SK-N-SH (cell line): Measurements from ENCODE around the gene SEC14L5.

Experiments used
- CHD2 ChIP-seq: fragments of 150-350 bp; IDR thresholded peaks from 2 replicates; pipeline ENCODE4 v1.6.1; 2018; ENCODE audit warnings: low read length; ENCODE audit not compliant: partially characterized antibody
- CTCF ChIP-seq: fragments of 200-600 bp; sonication (generic); IDR thresholded peaks from 2 replicates; pipeline ENCODE4 v1.6.1; 2017; ENCODE audit warnings: antibody characterized with exemption, mild to moderate bottlenecking, moderate library complexity
- ELF1 ChIP-seq: IDR thresholded peaks from 2 replicates; pipeline ENCODE4 v1.4.0; 2012
- EP300 ChIP-seq, 2 experiments: IDR thresholded peaks; 2 replicates each; pipeline versions ENCODE4 v1.4.0 to v1.6.1; 2012; ENCODE audit warnings: borderline replicate concordance in 1 of 2, low read depth in 1 of 2, low read length in 1 of 2
- FOXJ3 ChIP-seq: sonication (generic); formaldehyde crosslinking; IDR thresholded peaks from 2 replicates; pipeline ENCODE4 v1.5.1; 2020; ENCODE audit warnings: mild to moderate bottlenecking, missing genetic modification reagents
- FOXM1 ChIP-seq: IDR thresholded peaks from 2 replicates; pipeline ENCODE4 v1.4.0; 2012; ENCODE audit warnings: low read depth, mild to moderate bottlenecking
- MAX ChIP-seq: IDR thresholded peaks from 2 replicates; pipeline ENCODE4 v1.4.0; 2012; ENCODE audit warnings: low read depth
- PBX3 ChIP-seq: IDR thresholded peaks from 2 replicates; pipeline ENCODE4; 2012
- POLR2AphosphoS5 ChIP-seq: IDR thresholded peaks from 2 replicates; pipeline ENCODE4 v1.6.1; 2012; ENCODE audit warnings: low read depth, low read length
- RAD21 ChIP-seq: IDR thresholded peaks from 2 replicates; pipeline ENCODE4 v1.6.1; 2012; ENCODE audit warnings: mild to moderate bottlenecking, low read length
- RCOR1 ChIP-seq: fragments of 150-350 bp; IDR thresholded peaks from 2 replicates; pipeline ENCODE4 v1.6.1; 2017; ENCODE audit warnings: antibody characterized with exemption, low read length
- SMC3 ChIP-seq: IDR thresholded peaks from 2 replicates; pipeline ENCODE4 v1.6.1; 2012; ENCODE audit warnings: low read depth, low read length, improper control_type of control experiment

- TF ChIP-seq CTCF (no peak), RAD21 (no peak), FOXM1 (no peak), POLR2AphosphoS5 (no peak), EP300 (IDR thresholded peaks at IDR 0.05; ENCODE audit: borderline replicate concordance in 1 of 2, low read depth in 1 of 2, low read length in 1 of 2) (no peak), PBX3 (no peak), MAX (no peak), CHD2 (no peak), FOXJ3 (CRISPR knock-in tag) (no peak), SMC3 (no peak), ELF1 (no peak), RCOR1 (no peak)
Observed at GRCh38 chr16:5064915-5065314, 106.8 kb downstream of the SEC14L5 start.
